Loucy (cell line): ENCODE results near the gene ARHGAP42.

Experiments
- H2AFZ ChIP-seq: fragments of 200-600 bp; sonication (generic); 2 replicates; pipeline ENCODE4 v1.6.0; 2016; ENCODE audit warnings: antibody characterized with exemption, mild to moderate bottlenecking, low read length, moderate library complexity
- H3F3A ChIP-seq: fragments of 200-600 bp; 2 replicates; pipeline ENCODE4 v1.6.0; 2016; ENCODE audit warnings: antibody characterized with exemption, low read depth, mild to moderate bottlenecking
- H3K27me3 ChIP-seq: fragments of 200-600 bp; sonication (generic); 2 replicates; pipeline ENCODE4 v1.6.1; 2014; ENCODE audit warnings: low read length, mild to moderate bottlenecking; ENCODE audit not compliant: insufficient read depth, poor library complexity, severe bottlenecking
- H3K36me3 ChIP-seq: fragments of 200-600 bp; sonication (generic); 2 replicates; pipeline ENCODE4 v1.6.1; 2016; ENCODE audit warnings: low read length; ENCODE audit not compliant: insufficient read depth
- H3K4me1 ChIP-seq: fragments of 200-600 bp; sonication (generic); 2 replicates; pipeline ENCODE4 v1.5.1; 2014; ENCODE audit warnings: low read length, mild to moderate bottlenecking; ENCODE audit not compliant: insufficient read depth, poor library complexity, severe bottlenecking
- H3K4me2 ChIP-seq: fragments of 200-600 bp; sonication (generic); 2 replicates; pipeline ENCODE4 v1.6.0; 2014; ENCODE audit warnings: antibody characterized with exemption, low read length, low read depth, mild to moderate bottlenecking; ENCODE audit not compliant: poor library complexity, severe bottlenecking
- H3K4me3 ChIP-seq: fragments of 200-600 bp; sonication (generic); 2 replicates; pipeline ENCODE4 v1.5.1; 2014; ENCODE audit warnings: low read length, mild to moderate bottlenecking, mixed read lengths; ENCODE audit not compliant: poor library complexity, severe bottlenecking
- H3K79me2 ChIP-seq: fragments of 200-600 bp; sonication (generic); 2 replicates; pipeline ENCODE4 v1.6.1; 2014; ENCODE audit warnings: low read length; ENCODE audit not compliant: insufficient read depth
- H3K9ac ChIP-seq: fragments of 200-600 bp; sonication (generic); 2 replicates; pipeline ENCODE4 v1.6.0; 2014; ENCODE audit warnings: mild to moderate bottlenecking, low read depth, low read length, moderate library complexity; ENCODE audit not compliant: poor library complexity, severe bottlenecking
- H3K9me2 ChIP-seq: fragments of 200-600 bp; sonication (generic); replicated peaks from 2 replicates; pipeline ENCODE4 v1.6.1; 2016; ENCODE audit warnings: low read depth, low read length, mixed read lengths
- H3K9me3 ChIP-seq: fragments of 200-600 bp; sonication (generic); 2 replicates; pipeline ENCODE4 v1.6.1; 2014; ENCODE audit warnings: mild to moderate bottlenecking, antibody characterized with exemption, low read length, low read depth; ENCODE audit not compliant: insufficient read depth
- H4K20me1 ChIP-seq: fragments of 200-600 bp; sonication (generic); 2 replicates; pipeline ENCODE4 v1.6.0; 2014; ENCODE audit warnings: antibody characterized with exemption, low read length, mild to moderate bottlenecking; ENCODE audit not compliant: insufficient read depth, poor library complexity, severe bottlenecking
- CTCF ChIP-seq: fragments of 200-600 bp; sonication (generic); conservative IDR thresholded peaks from 2 replicates; pipeline ENCODE4 v1.5.1; 2014; ENCODE audit warnings: mild to moderate bottlenecking, antibody characterized with exemption, low read length
- EZH2phosphoT487 ChIP-seq: fragments of 200-600 bp; IDR thresholded peaks from 2 replicates; pipeline ENCODE4 v1.6.1; 2018; ENCODE audit warnings: antibody characterized with exemption, mild to moderate bottlenecking, moderate library complexity, borderline replicate concordance

ARHGAP42 gene

GRCh38 chr11:100957499-100957898 is 270.4 kb downstream of the ARHGAP42 start:
- Histone ChIP-seq H2AFZ (no peak overlapping the region), H3K9ac (no peak overlapping the region)

GRCh38 chr11:100961633-100962032 is 274.5 kb downstream of the ARHGAP42 start:
- H3K27me3 ChIP-seq: no peaks in the 10 kb centered on the region
- no peak overlapping the region for H3K9ac ChIP-seq
- no peak overlapping the region for H3K4me2 ChIP-seq
- H3K9me2 ChIP-seq: no peaks in the 10 kb centered on the region
- H3K79me2 ChIP-seq: no peaks in the 10 kb centered on the region
- no peaks in the 10 kb centered on the region for H3K9me3 ChIP-seq
- H3K4me1 ChIP-seq: no peaks in the 10 kb centered on the region
- no peaks in the 10 kb centered on the region for H3K36me3 ChIP-seq
- H3K4me3 ChIP-seq: no peak overlapping the region
- TF ChIP-seq EZH2phosphoT487 (no peak), CTCF (no peak)
- H3F3A ChIP-seq: no peaks in the 10 kb centered on the region
- no peaks in the 10 kb centered on the region for H4K20me1 ChIP-seq
- H2AFZ ChIP-seq: no peak overlapping the region

More at GRCh38 chr11:100957499-100957898, 270.4 kb downstream of the ARHGAP42 start:
- no peak overlapping the region for H3K4me2 ChIP-seq
- H3F3A ChIP-seq: no peaks in the 10 kb centered on the region
- no peaks in the 10 kb centered on the region for H3K9me3 ChIP-seq
- H3K36me3 ChIP-seq: no peaks in the 10 kb centered on the region
- H3K4me3 ChIP-seq: no peak overlapping the region
- no peaks in the 10 kb centered on the region for H3K4me1 ChIP-seq
- TF ChIP-seq CTCF (no peak), EZH2phosphoT487 (no peak)
- no peaks in the 10 kb centered on the region for H3K9me2 ChIP-seq
- H3K79me2 ChIP-seq: no peaks in the 10 kb centered on the region
- no peaks in the 10 kb centered on the region for H4K20me1 ChIP-seq
- no peaks in the 10 kb centered on the region for H3K27me3 ChIP-seq

GRCh38 chr11:100963375-100963774 is 276.3 kb downstream of the ARHGAP42 start:
- TF ChIP-seq EZH2phosphoT487 (no peak), CTCF (no peak)
- H3K9me3 ChIP-seq: no peaks in the 10 kb centered on the region
- no peaks in the 10 kb centered on the region for H3K4me1 ChIP-seq

More at GRCh38 chr11:100963375-100963774, 276.3 kb downstream of the ARHGAP42 start:
- Histone ChIP-seq H3K27me3 (no peaks in the 10 kb centered on the region), H3K79me2 (no peaks in the 10 kb centered on the region), H3K9me2 (no peaks in the 10 kb centered on the region), H3K9ac (no peak overlapping the region), H3K36me3 (no peaks in the 10 kb centered on the region), H3K4me3 (no peak overlapping the region), H4K20me1 (no peaks in the 10 kb centered on the region), H2AFZ (no peak overlapping the region), H3K4me2 (no peak overlapping the region), H3F3A (no peaks in the 10 kb centered on the region)
